ENCODE results near the gene ARHGEF28.

Gene ARHGEF28

DNA sequence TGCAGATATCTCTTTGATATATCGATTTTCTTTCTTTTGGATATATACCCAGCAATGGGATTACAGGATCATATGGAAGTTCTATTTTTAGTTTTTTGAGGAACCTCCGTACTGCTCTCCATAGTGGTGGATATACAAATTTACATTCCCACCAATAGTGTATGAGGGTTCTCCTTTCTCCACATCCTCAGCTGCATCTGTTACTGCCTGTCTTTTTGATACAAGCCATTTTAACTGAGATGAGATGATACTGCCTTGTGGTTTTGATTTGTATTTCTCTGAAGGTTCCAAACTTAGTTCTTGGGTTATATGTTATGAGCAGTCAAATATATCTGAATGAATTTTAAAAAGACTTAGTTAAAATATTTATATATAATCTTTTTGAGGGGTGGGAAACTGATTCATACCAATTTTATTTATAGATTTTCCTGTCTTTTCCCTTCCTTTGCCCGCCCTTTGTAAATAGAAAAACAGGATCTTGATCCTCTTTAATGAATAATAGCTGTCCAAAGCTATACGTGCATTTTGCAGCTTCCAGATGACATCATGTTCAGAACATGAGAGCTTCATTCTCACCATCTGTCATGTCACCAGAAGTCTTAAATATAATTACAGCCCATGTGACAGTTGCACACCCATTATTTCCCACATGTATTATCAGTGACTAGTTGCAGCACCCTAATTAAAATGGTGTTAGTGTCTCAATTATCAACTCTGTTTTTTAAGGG is 6.2 kb upstream of the ARHGEF28 start:
- no peak for DNase-seq

DNA sequence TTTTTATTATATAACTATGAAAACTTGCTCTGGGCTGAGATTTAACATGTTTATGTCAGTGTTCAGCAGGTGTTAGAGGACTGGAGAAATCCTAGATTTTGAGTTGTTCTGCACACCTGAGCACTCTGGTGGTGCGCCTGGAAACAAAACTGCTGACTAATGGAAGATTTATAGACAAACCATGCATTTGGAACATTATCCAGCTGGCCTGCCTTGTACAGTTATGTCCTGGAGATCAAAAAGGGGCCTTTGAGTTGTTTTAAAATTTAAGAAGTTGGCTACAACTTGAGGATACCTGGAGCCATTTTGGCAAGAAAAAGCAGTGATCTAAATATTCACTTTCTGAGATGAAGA is 5.7 kb upstream of the ARHGEF28 start:
- no peak for DNase-seq

DNA sequence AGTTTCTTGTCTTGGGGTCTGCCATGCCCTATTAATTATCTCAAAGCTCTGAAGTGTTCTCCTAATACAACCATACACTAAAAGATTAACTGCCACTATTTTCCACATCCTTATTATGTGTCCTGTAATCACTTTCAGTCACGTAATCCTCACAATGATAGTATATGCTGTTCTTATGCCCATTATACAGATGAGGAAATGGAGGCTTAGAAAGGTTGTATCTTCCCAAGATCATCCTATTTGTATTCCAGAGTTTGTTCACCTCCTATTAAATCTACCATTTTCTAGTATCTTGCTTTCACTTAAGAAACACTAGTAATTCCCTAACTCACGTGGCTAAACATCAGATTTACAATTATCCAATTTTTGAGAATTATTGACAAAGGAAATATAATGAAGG is 2.9 kb upstream of the ARHGEF28 start:
- DNase-seq = no peak

DNA sequence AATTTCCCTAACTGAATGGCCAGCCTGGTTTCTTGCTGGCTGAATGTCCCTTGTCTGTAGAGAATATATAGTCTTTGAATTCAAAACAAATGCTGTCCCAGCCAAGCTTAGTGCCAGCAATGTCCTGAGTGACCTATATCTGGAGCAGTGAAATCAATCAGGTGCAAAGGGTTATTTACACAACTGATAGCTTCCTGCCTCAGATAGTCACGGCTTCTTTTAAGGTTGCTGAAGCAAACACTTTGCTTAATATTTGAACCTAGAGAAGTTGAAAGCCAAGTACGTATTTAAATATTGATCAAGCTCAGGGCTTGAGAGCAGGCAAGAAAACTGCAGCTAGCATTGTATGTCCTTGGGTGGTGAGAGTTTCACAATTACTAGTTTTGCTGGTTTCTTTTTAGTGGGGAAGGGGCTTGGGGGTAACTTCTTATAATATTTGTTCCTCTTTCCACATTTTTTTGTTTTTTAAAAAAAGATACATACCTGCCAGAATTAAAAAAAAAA is 2.0 kb upstream of the ARHGEF28 start:
- DNase-seq = no peak

DNA sequence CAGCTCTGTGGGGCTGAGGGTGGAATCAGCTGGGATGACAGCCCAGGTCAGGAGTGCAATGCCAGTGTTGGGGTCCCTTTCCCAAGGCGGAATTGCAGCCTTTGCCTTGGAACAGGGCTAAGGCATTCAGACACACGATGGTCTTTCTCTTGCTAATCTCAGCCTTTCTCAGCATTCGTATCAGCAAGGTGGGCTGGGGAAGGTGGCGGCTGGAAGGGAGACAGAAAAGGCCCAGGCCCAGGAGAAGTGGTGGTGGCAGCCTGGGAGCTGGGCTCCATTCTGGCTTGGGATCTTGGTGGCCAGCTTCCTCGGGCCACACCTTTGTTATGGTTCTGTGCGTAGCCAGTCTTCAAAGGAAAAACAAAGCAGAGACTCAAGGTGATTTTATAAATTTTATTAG is 1.1 kb upstream of the ARHGEF28 start:
- no peak for DNase-seq

DNA sequence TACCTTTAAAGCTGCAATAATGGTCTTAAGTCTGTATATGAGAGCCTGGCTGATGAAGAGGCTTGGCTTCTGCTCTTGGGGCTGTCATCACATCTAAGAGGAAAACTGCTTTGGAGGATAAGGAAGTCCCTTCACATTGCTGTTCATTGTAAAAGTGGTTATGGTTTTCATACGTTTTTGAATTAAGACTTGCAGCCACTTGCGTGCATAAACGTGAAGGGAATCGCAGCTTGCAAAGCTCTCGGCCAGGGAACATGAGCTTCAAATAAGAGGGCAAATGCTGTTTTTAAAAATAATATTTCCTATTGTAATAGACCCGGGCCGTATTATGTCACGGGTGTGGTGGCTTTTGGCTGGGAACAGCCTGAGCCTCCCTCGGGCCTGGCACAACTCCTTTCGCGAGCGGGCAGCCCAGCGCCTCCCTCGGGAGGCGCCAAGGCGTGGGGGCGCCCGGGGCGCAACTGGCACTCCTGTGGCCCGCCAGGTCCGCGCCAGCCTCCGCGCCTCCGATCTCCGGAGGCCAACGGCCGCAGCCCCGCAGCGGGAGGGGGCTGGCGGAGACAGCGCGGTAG is 538 bp upstream of the ARHGEF28 start:
- DNase-seq = no peak

DNA sequence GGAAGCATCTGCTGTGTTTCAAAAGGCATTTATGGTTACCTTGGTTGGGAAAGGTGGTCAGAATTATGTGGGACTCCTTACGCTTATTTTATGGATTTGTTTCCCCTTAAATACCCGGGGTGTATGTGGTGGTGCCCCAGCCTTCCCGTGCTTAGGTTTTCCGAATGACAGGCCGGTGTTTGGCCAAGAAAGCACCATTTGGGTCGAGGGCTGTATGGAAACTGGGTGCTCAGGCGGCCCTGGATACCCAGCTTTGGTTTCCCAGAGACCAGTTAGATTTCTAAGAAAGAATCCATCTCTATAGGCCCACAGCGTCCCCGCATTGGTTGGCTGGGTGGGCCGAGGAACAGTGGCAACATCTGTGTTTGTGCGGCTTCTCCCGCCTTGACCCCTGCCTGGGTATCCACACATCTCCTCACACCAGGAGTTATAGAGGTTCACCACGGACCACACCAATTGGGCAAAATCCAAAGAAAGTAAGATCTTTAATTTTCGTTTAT is 868 bp downstream of the ARHGEF28 start:
- no peak for DNase-seq

DNA sequence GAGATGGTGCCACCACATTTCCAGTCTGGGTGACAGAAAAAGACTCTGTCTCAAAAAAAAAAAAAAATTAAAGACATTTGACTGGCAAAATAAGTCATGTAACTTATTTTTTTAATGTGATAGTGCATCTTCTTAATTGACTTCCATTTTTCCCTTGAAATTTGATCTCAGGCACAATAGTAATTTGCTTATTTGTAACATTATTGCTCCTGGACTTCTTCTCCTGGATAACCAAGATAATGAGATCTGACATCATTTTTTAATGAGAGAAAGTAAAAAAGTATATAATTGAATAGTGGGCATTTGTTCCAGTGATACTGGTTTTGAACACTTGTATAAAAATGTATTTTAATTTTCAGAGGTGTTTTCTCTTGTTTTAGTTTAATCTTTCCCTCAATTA is 3.5 kb downstream of the ARHGEF28 start:
- DNase-seq = no peak

DNA sequence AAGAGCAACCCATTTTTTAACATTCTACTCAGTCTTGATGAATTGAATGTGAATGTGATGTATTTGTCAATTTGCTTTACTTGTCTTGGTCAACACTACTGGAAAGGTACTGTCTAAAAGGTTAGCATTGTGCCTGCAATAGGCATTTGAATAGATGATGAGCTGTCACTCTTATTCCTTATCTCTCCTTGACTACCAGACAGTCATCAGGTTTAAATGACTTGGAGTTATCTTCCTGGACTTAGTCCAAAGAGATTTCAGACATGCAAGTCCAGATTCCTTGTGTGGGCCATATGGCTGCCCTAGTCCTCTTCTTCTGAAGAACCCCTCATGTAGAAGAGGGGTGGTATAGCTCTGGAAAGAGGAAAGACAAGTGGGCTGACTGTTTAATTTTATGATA is 4.8 kb downstream of the ARHGEF28 start:
- DNase-seq = no peak

DNA sequence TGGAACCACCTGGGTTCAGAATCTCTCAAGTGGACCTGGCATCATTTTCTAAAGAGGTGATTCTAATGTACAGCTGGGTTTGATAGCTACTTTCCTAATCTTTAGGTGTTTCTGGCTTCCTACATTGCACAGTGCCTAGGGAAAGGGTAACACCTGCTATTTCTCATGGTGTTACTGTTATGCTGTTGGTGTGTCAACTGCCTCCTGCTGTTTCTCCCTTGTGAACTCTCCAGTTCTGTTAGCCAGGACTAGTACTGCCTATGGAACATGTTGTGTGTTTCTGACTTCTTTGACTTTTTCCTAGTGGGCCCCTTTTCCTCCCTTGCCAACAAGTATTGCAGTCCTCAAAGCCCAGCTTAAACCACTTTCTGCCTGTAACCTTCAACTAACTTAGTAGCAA is 5.5 kb downstream of the ARHGEF28 start:
- no peak for DNase-seq

DNA sequence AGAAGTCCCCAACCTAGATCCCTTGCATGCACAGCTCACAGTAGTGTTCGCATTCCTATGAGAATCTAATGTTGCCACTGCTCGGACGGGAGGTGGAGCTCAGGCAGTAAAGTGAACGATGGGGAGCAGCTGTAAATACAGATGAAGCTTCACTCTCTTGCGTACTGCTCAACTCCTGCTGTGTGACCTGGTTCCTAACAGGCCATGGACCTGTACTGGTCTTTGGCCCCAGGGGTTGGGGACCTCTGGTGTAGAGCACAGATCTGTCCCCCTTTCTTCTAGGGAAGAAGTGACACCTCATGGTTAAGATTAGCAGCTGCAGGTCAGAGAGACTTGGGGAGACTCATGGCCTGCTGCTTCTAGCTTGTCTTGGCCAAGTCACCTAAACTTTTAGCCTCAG is 7.1 kb downstream of the ARHGEF28 start:
- DNase-seq = no peak

DNA sequence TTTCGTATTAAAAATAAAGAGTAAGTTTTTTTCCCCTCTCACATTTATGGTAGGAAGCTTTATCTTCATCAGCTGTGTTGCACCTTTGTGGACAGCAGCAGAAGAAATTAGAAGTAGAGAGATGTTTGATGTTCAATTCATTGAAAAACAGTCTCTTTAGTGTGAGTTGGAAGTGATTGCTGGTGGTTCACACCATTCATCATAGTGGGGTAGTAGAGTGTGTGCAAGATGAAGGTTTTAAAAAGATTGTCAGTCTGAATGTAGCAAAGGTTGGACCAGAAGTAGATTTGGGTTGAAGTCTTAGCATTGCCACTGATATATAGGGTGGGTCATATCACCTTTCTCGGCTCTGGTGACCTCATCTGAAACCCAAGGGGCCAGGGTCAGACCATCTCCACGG is 10.4 kb downstream of the ARHGEF28 start:
- DNase-seq = no peak

DNA sequence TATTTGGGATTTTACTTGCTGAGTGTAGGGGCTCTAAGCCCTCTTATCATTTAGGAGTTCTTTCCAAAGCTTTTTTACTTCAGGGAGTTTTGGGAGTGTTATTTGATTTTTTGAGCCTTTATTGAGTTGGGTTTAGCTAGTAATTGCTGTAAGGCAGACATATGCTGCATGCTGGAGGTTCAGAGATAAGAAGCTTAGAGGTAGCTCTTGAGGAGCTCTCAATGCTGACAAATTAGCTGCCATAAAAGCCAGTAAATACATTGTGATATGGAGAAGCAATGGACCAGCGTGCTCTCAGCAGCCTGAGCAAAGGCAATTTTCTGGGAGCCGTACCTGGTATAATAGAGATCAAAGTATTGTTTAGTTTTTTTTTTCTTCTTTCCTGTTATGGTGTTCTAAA is 11.6 kb downstream of the ARHGEF28 start:
- DNase-seq = no peak

DNA sequence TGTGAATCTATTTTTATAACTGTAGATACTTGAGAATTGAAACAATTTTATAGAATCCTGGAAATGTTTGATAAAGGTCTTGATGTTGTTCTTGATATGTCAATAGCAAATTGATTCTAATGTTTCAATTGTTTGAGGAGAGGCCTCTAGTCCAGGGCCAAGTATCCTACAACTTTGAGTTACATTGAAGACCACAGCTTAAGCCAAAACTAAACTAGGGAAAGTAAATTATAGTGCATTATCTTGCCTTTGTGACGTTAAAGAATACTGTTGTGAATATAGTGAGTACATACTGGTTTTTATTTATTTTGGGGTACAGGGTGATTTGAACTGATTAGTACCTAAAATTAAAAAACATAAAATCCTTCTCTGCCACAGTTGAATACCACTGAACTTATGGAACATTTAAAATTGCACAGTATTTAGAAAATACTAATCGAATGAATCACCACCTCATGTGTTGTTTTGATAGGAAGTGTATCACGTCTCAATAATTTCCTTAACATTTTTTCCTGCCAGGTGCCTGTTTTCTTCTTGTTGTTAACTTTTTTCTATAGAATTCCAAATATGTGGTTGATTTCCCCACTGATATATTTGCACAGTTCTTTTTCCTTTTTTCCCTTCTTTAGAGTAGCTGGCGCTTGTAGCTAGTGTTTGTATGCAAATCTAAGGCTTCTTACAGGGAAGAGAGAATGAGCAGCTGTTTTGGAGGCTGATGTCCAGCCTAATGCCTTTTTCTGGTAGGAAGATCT is 12.5 kb downstream of the ARHGEF28 start:
- peak; percentile 27 for DNase-seq

DNA sequence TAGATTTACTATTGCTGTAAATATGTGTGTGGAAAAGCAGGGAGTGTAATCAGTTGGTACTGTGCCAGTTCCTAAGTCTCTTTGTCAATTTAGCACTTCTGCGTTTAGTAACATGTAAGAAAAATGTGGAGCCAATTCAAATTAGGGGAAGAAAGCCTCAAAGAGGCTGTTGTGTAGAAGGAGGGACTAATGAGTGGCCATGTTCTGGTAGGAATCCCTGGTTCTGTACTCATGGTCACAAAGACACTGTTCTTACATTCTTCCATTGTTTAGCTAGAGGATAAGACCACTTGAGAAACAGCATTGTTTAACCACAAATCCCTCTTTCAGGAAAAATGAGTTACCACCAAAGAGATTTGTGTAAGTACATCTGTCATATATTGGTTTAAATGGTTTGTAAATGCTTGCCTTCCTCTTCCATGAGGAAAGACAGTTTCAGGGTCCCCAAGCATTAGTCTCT is 14.9 kb downstream of the ARHGEF28 start:
- DNase-seq = no peak

DNA sequence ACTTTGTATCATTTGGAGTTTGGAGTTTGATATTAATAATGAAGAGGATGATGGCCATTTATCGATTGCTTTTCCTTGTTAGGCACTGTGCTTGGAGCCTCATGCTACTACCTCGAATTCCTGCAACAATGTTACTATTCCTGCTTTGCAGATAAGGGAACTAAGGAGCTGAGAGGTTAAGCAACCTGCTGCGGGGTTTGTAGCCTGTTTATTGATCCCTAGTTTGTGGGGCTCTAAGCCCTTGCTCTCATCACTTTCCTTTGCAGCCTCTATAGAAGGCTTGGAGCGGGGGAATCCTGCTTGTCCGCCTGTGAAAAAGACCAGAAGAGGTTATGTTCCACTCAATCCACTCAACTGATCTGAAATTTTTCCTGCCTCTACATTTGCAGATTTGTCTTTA is 15.8 kb downstream of the ARHGEF28 start:
- DNase-seq = no peak

DNA sequence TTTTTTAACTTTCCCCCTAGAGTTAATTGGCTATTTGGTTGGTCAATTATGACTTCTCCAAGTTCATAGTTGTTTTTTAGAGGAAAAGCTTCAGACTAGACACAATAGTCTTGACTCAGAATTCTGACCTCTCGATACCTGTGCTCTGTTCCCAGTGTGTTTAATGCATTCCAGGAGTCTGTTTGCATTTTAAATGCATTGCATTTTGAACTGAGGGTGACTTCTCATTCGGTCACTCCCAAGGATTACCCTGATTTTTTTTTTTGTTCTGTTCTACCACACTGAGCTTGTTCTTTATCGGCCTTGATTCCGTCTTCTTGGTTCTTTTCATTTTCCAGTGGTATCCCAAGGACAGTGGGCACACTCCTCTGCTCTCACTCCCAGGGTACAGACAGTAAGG is 16.3 kb downstream of the ARHGEF28 start:
- DNase-seq = no peak

DNA sequence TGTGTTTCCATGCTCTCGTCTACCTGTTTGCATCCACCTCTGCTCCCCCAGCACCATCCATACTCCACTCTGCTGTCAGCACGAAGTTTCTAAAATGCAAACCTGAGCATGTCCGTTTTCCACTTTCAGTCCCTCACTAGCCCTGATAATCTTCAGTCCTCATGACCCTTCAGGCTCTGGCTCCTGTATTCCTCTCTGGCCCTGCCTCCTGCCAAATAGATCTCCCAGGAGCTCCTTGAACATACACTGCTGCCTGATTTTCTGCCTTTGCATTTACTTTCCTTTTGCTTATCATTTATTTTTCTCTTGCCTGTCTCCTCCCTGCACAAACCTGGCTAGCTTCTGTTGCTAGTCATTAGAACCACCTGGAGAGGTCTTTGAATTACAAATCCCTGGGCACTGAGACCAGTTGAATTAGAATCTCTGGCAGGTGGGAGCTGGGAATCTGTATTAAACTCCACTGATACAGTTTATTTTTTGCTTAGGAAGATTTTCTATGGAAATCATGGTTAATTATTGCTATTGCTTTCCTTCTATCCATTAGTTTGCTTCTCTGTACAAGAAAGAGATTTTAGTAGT is 18.5 kb downstream of the ARHGEF28 start:
- no peak for DNase-seq

DNA sequence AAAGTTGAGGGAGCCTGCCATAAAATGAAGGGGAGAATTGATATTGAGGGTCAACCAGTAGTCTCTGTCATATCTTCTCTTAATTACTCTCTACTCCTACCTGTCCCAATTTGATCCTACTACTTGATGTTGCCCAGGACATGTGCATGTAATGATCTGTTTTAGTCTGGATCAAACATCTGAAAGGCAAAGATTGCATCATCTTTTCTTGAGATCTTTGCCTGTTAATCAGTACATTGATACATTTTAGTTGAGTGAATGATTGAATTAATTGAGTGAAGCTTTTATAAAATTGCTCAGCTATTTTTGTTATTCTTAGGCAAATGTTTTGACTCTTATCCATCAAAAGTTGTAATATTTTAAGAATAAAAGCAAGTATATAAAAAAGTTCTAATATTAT is 21.7 kb downstream of the ARHGEF28 start:
- no peak for DNase-seq

DNA sequence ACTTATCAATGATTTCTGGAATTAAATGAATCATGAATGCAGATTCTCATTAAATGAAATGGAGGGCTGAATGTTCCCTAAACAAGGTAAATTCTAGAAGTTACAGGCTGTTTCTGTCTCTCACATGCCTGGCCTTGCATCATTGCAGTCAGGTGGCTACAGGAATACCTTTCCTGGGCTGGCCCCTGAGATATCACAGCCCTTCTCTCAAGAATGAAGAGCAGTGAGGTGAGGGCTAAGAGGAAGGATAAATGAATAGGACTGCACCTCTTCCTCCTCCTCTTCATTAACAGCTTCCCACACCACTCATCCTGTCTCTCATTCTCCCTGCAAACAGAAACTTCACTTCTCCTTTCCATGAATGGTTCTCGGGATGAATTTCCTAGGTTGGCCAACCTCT is 22.5 kb downstream of the ARHGEF28 start:
- no peak for DNase-seq

DNA sequence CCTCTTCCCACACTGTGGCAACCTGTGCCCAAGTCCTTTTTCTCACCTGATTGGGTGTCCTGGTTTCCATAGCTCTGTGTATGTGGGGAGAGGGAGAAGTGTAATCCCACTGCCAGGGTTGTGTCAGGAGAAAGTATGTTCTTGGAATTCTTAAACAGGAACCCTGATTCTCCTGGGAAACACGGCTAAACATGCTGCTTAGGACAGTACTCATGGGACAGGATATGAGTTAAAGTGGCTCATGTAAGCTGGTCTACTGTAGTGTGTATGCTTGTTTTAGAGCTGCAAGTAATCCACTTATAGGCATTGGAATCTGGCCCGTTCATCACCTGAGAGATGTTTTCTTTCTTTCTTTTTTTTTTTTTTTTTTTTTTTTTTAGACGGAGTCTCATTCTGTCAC is 23.9 kb downstream of the ARHGEF28 start:
- DNase-seq = no peak

DNA sequence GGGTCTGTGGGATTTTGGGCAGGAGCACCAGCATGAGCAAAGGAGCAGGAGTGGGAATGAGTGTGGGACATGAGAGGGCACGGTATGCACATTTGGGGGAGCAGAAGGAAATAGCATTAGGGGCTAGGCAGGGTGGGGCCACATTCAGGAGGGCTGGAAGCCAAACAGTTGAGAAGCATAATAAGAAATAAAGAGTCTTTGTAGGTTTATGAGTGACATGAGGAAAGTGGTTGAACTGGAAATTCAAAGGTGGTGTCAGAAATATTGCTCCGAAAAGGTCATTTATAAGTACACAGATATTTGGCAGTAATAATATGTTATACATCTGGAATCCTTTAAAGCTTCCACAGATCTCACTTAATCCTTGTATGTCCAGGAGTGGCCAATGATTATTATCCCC is 26.4 kb downstream of the ARHGEF28 start:
- no peak for DNase-seq

DNA sequence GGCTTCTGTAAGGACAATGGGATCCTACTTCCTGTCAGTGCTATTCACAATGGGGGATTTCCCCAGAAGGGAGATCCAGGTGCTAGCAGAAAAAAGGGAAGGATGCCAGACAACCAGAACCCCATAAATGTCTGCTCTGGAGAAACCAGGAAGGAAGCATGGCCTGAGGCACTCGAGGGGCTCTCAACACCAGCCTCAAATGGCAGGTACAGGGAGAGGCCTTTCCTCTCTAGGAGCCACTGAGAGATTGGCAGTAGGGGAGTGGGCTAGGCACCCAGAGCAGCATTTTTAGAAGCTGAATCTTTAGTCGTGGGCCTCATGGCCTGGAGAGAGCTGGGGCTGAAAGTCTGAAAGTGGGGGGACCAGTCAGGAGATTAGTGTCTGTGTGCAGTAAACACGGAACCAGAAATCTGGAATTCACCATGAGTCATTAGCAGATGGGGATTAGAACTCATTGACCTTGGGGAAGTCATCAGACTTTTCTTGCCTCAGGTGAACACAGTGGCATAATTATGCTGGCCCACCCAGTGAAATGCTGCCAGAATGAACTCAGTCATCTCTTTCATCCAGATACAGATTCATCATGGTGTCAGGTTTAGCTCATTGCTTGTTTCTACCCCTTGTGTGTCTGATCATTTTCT is 28.3 kb downstream of the ARHGEF28 start:
- DNase-seq = no peak

Measured in amniotic stem cell (primary cell).